Measurements from ENCODE around the gene TP53AIP1.

TP53AIP1 gene

GRCh38 chr11:128898580-128899344 lies 43.9 kb downstream of the TP53AIP1 start:
- H3K4me3 ChIP-seq (ENCODE audit: low read depth, low read length) = no peak overlapping the region
- no peak for DNase-seq
- in situ Hi-C loops (cut with HindIII; ENCODE audit: low pct_ligation_motif_present, low sequenced_read_pairs) = no loop called here
- no peaks in the 10 kb centered on the region for H3K36me3 ChIP-seq (replicated peaks)
- no peak overlapping the region for H3K27ac ChIP-seq
- no peaks in the 10 kb centered on the region for H3K27me3 ChIP-seq (replicated peaks)
- TF ChIP-seq, protein P1, sequence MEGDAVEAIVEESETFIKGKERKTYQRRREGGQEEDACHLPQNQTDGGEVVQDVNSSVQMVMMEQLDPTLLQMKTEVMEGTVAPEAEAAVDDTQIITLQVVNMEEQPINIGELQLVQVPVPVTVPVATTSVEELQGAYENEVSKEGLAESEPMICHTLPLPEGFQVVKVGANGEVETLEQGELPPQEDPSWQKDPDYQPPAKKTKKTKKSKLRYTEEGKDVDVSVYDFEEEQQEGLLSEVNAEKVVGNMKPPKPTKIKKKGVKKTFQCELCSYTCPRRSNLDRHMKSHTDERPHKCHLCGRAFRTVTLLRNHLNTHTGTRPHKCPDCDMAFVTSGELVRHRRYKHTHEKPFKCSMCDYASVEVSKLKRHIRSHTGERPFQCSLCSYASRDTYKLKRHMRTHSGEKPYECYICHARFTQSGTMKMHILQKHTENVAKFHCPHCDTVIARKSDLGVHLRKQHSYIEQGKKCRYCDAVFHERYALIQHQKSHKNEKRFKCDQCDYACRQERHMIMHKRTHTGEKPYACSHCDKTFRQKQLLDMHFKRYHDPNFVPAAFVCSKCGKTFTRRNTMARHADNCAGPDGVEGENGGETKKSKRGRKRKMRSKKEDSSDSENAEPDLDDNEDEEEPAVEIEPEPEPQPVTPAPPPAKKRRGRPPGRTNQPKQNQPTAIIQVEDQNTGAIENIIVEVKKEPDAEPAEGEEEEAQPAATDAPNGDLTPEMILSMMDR (IDR thresholded peaks at IDR 0.05; ENCODE audit: low read depth, low read length, missing control alignments) = no peak

- TF ChIP-seq, protein P1 (IDR thresholded peaks at IDR 0.05; ENCODE audit: low read depth, low read length, missing control alignments) = no peak
- no peak overlapping the region for H3K4me3 ChIP-seq (ENCODE audit: low read depth, low read length)
Observed at GRCh38 chr11:128897826-128898225, 44.8 kb downstream of the TP53AIP1 start.

DNA sequence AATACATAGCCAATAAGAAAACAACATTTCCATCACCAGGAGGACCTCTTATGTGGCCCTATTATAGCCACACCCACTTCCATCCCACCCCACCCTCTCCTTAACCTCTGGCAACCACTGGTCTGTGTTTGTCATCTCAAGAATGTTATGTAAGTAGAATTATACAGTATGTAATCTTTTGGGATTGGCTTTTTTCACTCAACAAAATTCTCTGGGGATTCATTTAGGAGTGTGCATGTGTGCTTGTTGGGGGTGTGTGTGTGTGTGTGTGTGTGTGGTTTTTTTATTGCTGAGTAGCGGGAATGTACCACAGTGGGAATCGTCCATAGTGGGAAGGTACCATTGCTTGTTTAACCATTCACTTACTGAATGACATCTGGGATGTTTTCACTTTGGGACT lies 46.3 kb downstream of the TP53AIP1 start:
- in situ Hi-C loops (cut with HindIII; ENCODE audit: low pct_ligation_motif_present, low sequenced_read_pairs) = no loop called here
- Histone ChIP-seq H3K27ac (no peak overlapping the region), H3K36me3 (replicated peaks) (no peaks in the 10 kb centered on the region), H3K4me3 (ENCODE audit: low read depth, low read length) (no peak overlapping the region), H3K27me3 (replicated peaks) (peaks cover 2% of the 10 kb centered on the region)
- DNase-seq = no peak
- TF ChIP-seq, protein P1 (IDR thresholded peaks at IDR 0.05; ENCODE audit: low read depth, low read length, missing control alignments) = no peak

More at GRCh38 chr11:128897826-128898225, 44.8 kb downstream of the TP53AIP1 start:
- no peaks in the 10 kb centered on the region for H3K27me3 ChIP-seq (replicated peaks)
- H3K27ac ChIP-seq = no peak overlapping the region
- in situ Hi-C loops (cut with HindIII; ENCODE audit: low pct_ligation_motif_present, low sequenced_read_pairs) = no loop called here
- no peak for DNase-seq
- no peaks in the 10 kb centered on the region for H3K36me3 ChIP-seq (replicated peaks)

DNA sequence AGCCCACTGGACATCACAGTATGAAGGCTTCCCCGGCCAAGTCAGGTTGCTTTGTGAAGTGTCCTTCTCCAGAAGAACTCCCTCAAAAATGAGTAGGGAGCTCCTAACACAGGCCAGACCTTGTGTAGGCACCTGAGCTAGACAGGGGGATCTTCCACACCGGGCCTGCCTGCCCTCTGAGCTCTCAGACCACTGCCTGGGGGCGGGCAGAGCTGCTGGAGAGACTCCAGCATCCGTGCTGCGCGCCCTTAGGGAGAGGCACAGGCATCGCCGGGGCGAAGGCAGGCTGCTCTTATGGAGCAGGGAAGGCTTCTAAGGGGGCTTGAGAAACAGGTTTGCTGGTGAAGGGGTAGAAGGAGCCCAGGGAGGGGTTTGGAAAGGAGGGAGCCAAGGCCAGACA lies 47.1 kb downstream of the TP53AIP1 start:
- Histone ChIP-seq H3K27ac (no peak overlapping the region), H3K4me3 (ENCODE audit: low read depth, low read length) (no peak overlapping the region), H3K27me3 (replicated peaks) (peaks cover 5% of the 10 kb centered on the region), H3K36me3 (replicated peaks) (no peaks in the 10 kb centered on the region)
- TF ChIP-seq, protein P1 (IDR thresholded peaks at IDR 0.05; ENCODE audit: low read depth, low read length, missing control alignments) = no peak
- DNase-seq = no peak
- in situ Hi-C loops (cut with HindIII; ENCODE audit: low pct_ligation_motif_present, low sequenced_read_pairs) = no loop called here

DNA sequence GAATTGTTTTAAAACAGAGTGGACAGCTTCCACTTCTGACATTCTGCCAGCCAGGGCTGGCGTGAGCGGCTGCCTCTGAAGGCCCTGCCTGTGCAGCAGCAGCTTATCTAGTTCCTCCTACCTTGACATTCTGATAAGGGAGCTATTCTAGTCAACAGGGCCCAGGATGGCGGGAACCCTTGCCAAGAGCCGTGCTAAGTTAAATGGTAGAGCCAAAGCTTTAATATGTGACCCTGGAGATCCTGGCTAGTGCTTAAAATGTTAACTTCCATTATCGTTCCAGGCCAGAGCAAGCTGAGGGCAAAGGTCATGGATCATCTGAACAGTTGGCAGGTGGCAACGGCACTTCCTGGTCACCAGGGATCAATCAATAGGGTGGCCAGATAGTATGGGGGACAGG lies 48.0 kb downstream of the TP53AIP1 start:
- peaks cover 14% of the 10 kb centered on the region for H3K27me3 ChIP-seq (replicated peaks)
- H3K36me3 ChIP-seq (replicated peaks) = no peaks in the 10 kb centered on the region
- no peak for DNase-seq
- H3K4me3 ChIP-seq (ENCODE audit: low read depth, low read length) = no peak overlapping the region
- TF ChIP-seq, protein P1 (IDR thresholded peaks at IDR 0.05; ENCODE audit: low read depth, low read length, missing control alignments) = no peak
- H3K27ac ChIP-seq = no peak overlapping the region
- in situ Hi-C loops (cut with HindIII; ENCODE audit: low pct_ligation_motif_present, low sequenced_read_pairs) = no loop called here

- H3K27me3 ChIP-seq (replicated peaks) = peaks cover 17% of the 10 kb centered on the region
- H3K36me3 ChIP-seq (replicated peaks) = no peaks in the 10 kb centered on the region
- TF ChIP-seq, protein P1 (IDR thresholded peaks at IDR 0.05; ENCODE audit: low read depth, low read length, missing control alignments) = no peak
- in situ Hi-C loops (cut with HindIII; ENCODE audit: low pct_ligation_motif_present, low sequenced_read_pairs) = no loop called here
- no peak overlapping the region for H3K27ac ChIP-seq
- DNase-seq = no peak
- H3K4me3 ChIP-seq (ENCODE audit: low read depth, low read length) = no peak overlapping the region
Observed at GRCh38 chr11:128894286-128894681, 48.4 kb downstream of the TP53AIP1 start.

Data from brain microvascular endothelial cell (primary cell).